Activated naive CD4-positive, alpha-beta T cell treated with anti-CD3 and anti-CD28 coated beads, Interleukin-2, amount 50 U/mL, for 16 hours (primary cell): Measurements from ENCODE around the gene VPS41.
A peak's percentile ranks its signal among the peaks of the same experiment; 100 is the strongest.

ENCODE experiments used
- DNase-seq: peaks from one replicate; pipeline ENCODE4 v3.0.0-alpha.2; 2020

Gene VPS41

DNA sequence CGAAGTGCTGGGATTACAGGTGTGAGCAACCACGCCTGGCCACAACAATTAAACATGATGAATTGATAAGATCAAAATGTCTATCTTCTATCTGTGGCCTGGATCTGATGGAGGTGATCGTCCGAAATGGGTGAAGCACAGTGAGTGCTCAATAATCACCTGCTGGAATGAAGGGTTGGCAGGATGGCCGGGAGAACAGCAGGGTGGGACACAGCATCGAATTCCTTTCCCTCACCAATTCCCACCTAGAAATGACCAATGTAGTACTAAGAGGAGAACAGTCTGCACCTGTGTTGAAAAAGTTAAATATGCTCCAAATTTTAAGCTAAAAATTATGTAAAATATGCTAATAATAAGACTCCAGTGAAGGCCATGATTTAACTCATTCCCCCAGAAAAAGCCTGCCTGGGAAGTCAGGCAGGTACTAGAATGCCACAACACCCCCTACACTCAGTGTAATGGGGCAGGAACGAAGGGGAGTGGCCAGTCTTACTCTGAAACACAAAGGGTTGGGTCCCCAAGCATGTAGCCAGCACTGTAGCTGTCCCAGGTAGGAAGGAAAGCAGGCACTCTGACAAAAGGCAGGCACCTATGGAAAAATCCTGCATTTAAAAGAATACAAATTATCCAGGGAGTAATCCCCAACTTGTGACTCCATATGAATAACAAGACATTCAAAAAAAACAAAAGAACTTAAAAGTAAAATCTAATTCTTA, 110.3 kb downstream of the VPS41 start:
- no peak for DNase-seq

DNA sequence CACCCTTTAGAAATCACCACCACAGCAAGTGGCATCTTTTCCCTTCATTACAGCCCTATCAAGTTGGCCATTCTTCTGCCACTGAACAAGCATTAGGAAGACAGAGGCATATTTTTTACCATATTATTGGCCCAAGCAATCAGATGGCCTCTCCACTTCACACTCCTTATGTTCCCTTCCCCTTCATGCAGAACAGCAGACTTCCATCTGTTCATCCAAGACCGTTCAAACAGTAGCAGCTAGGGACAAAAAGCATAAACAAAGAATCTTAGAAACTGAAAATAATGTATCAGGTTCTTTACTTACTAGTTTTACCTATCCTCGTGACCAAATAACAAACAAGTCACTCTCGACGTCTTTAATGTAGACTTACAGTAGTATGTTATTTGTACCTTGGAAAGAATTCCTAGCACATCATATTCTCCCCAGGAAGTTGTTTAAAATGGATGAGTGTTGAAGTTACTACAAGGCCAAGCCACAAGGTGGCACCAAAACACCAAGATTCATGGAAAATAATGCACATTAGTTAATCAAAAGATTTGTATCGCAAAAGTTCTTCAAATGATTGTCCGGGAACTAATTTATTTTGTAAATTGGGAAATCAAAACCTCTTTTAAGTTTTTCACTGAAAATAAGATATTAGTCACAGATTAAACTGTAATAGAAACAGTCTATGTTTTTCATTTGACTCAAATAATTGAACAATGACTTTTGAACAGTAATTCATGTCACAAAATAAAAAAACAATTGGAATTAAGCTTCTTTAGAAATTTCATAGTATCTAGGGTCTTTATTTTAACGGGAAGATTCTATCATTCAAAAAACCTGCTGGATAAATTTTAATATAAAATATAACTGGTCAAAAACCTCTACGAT, 112.1 kb downstream of the VPS41 start:
- peak; percentile 38 for DNase-seq

DNA sequence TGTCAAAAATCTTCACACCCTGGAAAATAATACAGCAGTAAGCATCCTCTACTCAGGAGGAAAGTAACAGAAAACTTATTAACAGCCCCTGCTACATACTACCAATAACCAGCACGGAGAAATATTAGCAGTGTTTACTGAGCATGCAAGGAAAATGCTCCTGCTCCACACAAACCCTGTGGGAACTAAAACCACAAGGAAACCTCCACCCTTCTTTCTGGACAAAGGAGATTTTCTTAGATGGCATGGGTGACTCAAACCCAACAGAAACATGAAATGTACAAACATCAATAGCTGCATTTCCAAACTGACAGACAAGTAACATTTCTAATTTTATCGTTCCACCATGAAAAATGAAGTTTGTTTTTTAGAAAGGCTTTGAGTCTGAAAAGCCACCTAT, 113.4 kb downstream of the VPS41 start:
- no peak for DNase-seq

DNA sequence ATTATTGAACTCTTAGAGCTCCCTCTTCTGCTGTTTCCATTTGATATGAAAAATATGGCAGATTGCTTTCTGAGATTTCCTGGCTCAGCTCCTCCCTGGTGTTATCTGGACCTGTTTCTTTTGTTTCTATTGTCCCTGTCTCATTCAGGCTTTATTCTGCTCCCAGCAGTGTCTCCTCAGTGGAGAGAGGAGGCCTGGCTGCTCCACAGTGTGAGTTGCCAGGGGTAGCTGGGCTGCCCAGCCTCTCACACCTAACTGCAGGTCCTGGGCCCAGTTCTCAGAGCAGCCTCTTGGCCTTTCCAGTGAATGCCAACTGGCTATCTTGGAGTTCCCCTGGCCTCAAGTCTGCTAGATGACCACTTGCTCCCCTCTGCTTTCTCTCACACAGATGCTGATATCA, 127.0 kb downstream of the VPS41 start:
- no peak for DNase-seq

DNA sequence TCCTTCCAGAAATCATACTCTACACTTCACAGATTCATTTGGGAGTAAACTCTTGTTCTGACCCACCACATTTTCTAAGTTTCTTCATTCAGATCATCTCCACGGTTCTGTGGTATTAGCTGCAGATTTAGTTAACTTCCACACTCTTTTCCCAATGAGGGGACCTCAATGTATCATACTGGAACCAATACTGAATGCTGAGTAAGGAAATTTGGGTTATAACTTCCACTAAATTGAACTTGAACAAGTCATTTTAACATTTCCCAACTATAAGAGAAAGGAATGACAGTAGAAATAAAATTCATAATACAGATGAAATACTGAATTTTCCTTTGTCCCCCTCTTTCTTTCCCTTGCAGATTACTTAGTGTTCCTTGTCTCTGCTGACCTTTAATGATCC, 131.4 kb downstream of the VPS41 start:
- no peak for DNase-seq

DNA sequence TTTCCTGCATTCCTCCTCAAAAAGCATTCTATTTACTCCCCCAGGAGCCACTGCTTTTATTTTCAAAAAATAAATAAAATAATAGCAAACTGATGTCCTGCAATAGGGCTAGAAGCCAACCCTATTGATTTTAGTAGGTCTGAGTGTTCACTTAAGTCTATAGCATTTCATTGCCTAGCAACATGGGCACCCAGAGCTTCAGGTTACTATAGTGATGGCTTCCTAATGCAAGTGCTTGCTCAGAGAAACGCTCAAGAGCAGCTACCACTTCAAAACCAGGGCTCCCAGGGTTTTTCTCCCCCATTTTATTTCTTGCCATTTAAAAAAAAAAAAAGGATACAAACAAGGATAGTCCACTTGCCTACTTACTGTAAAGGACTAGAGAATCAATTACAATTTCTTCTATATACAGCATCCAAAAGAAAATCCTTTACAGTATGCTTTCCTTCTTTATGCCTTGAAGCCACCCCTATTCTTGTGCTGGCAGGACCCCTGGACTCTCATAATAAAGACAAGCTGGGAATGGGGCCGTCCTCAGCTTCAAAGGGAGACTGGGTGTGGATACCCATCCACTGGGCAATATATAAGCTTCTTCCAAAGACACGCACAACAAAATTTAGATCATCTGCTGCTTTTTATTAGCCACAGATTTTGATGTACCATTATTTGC, 133.3 kb downstream of the VPS41 start:
- DNase-seq, result no peak

DNA sequence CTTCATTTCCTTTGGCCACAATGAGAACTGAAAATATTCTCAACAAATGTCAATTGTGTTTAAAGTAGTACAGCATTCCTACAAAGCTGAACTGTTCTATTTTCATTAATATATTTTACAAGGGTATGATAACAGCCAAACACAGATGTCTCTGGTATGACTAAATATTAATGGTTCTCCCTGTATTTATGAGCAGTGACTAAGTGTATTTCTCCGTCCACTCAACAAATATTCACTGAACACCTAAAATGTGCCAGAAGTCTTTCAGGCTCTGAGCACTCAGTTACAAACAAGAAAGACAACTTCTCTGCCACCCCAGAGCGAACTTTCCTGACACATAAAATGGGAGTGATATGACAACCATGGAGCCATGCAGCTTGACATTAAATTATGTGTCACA, 135.6 kb downstream of the VPS41 start:
- DNase-seq, result no peak

DNA sequence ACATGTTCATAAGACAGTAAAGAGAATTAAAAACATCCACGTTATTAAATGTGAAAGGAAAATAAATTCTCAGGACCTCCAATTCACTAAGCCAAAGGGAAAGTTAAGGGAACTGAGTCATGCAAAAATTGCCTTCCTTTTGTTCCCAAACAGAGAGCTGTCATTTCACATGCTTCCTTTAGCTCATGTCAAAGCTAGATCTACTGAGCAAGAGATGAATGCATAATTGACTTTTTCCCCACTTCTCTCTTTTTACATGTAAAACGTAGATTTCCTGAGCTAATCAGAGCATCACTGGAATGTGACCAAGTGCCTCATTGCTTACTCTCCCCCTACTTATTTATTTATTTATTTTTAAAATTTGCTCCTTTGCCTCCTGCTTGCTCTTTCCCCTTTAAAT, 148.8 kb downstream of the VPS41 start:
- DNase-seq, result no peak

DNA sequence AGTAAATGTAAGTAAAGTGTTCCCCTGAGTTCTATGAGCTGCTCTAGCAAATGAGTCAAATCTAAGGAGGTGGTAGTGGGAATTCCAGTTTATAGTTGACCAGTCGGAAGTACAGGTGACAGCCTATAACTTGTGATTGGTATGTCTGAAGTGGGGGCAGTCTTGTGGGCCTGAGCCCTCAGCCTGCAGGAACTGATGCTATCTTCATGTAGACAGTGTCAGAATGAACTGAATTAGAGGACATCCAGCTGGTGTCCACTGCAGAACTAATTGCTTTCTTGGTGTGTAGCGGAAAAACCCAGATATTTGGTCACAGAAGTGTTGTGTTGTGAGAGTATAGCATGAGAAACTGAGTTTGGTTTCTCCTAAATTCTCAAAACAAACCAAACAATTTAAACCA, 150.0 kb downstream of the VPS41 start:
- DNase-seq, result no peak

DNA sequence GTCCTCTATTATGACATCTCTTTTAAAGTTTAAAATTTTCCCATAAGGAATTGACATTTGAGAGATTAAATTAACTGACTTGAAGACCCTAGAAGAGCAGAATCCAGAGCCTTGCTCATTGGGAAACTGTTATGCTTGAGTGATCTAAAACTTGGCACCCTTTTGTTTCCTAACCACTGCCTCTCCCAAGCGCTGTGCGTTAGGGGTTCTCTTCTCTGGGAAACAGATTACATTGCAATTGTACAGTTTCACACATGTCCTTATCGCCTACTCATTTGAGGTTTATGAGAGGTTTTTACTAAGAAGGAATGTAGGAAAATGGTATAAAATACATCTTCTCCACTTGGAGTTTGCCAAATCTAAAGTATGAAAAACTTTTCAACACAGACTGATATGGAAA, 151.1 kb downstream of the VPS41 start:
- no peak for DNase-seq

DNA sequence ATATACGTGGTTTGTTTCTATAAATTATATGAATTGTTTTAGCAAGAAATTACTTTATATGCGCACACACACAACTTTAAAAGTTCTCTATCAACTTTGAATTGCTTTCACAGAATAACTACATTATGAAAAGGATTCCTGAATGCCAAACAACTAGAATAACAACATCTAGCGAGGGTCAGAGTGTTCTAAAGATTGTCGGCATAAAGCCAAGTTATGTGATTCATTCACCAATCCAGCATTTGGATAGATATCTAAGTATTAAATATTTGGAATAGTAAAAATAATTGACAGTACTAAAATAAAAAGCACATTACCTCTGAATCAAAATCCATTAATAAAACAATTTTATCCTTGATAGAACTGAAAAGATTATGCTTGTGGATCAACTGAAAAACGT, 152.5 kb downstream of the VPS41 start:
- DNase-seq, result no peak

DNA sequence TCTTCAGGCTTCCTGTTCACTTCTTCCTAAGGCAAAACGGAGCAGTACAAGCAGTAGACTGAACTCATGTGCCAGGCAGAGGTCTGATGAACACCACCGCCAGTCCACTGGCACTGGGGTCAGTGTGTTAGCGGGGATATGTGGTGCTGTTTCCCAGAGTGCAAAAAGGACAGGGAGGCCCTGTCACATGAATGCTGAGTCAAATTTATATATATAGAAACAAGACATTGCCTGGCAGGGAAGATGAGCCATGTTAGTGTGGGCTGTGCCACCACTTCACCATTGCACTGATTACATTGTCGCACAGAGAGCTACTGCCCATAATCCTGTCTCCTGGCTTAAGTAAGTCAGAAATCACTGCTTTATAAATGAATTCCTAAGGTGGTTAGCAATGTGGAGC, 155.6 kb downstream of the VPS41 start:
- no peak for DNase-seq

DNA sequence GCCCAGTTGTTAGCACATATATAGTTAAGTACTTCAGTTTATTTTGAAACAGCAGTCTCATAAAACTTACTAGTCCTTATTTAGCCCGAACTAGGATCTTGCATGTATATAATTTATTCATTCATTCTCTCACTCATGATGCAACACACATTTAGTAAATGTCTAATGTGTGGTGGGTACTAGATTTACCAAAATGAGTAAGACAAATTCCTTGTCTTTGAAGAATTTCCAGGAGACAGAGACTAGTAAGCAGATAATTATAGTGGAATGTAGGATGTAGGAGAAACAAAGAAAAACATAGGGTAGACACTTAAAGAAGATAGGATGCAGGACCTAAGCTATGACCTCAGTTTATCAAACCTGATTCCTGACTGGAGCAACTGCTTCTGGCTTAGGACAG, 157.6 kb downstream of the VPS41 start:
- no peak for DNase-seq

DNA sequence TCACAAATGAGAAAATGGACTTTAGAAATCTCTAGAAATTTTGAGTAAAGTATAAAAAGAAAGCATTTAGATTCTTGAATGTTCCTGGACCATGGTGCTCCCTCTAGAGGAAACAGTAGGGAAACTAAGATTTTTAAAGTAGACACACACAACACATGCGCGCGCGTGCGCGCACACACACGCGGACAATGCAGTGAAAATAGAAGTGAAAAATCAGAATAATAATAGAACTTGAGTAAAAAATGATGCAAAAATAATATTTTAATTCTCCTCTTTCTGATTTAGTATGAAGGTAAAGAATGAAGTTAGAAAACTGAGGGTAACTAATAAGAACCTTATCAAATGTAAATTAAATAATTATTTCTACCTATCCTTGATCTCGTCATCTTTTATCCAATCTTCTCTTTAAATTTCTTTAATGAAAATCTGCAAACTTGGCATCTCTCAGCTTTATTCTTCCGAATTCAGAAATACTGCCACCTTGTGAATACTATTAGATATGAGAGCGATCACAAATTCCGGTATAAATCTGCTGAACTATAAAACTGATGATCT, 160.9 kb downstream of the VPS41 start:
- DNase-seq, result no peak

DNA sequence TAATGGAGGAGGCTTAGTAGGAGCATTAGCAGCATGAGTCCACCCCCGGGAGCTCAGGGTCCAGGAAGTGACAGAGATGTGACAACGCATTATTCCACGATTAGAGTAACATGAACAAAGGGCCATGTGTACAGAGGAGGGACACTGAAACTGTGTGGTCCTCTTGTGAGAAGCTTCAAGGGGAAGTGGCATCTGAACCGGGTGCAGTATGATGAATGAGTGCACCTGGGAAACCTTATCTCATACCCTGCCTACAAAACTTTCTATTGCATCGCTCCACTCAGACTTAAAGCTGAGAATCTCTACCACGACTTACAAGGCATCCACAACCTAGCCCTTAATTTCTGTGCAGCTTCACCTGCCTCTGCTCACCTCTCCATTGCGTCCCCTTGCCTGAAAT, 162.6 kb downstream of the VPS41 start:
- DNase-seq, result no peak

DNA sequence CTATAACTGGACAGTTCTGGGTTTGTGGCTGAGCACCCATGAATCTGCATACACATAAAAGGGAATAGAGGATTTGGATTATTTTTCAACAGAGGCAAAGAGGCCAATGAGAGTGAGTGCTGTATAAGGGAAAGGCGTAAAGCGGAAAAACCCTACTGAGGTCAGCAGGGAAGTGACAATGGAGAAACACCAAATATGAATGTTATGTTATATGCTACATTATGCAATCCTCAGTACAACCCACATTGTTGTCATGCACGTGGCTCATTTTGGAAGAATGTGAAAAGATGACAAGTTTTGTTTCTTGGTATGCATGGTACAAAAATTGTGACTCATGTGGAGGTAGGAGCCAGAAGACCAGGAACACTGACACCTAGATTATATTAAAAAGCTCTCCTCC, 164.2 kb downstream of the VPS41 start:
- no peak for DNase-seq

DNA sequence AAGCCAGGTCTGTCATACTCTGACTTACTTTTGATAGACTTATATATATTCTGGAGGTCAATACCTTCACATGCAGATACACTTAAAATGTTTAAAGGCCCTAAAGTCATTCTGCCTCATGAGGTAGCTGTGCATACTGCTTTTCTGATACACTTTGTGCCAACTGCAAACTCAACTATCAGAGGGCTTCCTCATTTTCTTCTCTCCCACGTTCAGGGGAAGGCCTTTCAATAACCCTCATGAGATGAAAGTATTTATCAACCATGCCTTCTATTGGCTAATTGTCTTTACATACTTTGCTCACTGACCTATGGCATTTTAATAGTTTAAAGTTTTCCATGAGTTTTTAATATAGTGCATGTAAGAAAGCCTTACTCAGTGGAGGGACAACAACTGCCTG, 165.1 kb downstream of the VPS41 start:
- DNase-seq, result no peak

DNA sequence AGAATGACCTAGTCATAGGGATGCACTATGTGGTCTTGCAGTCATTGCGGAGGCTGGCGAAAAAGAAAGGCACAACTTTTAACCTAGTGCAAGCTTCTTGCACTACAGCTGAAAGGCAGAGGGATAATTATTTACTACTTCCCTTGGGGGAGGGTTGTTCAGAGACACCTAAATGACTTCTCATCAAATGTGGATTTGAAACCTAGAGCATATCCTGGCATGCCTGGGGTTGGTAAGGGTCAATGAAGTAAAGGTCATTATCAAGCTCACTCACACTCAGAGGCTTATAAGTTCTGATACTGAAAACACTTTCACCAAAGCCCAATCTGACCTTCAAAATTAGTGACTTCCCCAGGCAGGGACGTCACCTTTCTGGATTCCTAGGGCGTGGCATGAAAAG, 168.9 kb downstream of the VPS41 start:
- no peak for DNase-seq

DNA sequence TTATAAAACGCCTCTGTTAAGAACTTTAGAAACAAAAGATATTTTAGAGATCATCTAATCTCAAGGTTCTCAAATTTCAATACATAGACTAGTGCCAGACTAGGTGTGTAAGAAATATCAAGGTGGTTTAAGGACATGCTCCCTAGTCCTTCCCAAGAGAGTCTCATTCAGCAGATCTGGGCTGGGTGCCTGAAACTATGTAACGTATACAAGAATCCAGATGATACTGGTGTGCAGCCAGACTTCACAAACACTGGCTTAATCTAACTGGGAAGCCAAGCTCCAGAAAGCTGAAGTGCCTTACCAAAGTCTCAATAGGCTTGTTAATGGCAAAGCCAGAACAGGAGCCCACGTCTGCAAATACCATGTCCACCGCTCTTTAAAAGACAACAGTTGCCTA, 172.9 kb downstream of the VPS41 start:
- DNase-seq, result no peak

DNA sequence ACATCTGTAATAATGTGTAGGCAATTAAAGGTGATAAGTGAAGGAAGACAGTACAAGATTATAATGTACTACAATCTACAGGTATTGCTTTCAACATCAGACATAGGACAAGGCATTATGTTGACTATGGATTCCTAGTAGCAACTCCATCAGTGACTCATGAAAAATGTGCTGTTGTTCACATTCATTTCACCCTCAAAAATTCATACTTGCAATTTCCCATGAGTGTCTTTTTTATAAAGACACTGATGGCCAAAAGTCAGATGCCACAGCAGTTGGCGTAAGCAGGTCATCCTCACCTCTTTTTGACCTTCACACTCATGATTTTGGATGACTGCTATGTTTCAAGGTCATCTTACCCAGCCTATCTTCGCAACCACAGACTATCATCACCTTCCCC, 177.8 kb downstream of the VPS41 start:
- no peak for DNase-seq

DNA sequence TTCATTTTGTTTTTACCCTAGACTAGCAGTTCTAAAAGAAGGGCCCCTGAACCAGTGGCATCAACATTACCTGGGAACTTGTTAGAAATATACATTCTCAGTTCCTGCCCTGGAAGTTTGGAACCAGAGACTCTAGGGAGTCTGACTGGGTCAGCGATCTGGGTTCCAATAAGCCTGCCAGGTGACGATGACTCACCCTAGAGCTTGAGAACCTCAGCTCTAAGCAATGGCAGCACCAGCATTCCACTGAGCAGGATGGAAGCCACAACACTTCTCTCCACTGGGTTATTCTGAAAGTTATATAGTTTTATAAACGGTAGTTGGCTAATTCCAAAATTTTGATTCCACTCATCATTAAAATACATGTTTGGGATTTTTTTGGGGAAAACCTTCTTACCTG, 180.8 kb downstream of the VPS41 start:
- no peak for DNase-seq

DNA sequence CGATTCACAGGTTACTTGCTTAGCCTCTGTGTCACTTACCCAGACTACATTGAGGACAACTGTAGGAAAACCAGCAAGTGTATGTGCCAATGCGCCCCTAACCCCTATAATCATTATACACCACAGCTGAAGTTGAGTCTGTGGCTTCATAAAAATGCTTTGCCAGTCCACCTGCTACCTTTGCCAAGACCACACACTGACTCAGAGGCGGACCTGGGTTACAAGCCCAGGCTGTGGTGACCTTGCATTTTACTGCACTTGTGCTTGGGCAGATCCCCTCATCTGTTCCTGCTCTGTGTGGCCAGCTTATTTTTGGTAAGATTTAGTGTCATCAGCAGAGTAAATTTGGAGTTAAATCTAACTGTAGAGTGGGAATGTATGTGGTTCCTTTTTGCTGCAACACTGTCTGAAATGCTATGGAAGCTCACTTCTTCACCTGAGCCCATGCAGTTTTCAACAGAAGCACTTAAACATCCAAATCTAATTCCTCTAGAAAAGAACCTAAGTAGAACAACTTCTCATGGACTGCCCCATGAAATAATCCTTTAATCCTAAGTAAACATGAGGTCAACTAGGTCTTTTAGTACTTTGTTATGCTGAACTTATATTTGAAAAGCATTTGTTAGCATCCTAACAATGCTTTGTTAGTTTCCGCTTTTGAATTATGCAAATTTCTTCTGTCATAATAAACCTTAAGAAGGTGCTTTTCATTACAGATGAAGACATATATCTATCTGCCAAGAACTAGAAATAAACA, 181.6 kb downstream of the VPS41 start:
- no peak for DNase-seq

DNA sequence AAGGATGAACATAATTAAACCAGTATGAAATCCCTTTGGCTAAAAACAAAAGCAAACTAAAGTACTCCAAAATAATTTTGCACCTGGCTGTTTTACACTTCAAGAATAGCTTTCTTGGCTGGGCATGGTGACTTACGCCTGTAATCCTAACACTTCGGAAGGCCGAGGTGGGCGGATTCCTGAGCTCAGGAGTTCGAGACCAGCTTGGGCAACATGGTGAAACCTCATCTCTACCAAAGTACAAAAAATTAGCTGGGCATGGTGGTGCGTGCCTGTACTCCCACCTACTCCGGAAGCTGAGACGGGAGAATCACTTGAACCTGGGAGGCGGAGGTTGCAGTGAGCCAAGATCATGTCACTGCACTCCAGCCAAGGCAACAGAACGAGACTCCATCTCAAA, 185.7 kb downstream of the VPS41 start:
- DNase-seq, result no peak
